ENCODE data around the gene GUCY1A2.

DNA sequence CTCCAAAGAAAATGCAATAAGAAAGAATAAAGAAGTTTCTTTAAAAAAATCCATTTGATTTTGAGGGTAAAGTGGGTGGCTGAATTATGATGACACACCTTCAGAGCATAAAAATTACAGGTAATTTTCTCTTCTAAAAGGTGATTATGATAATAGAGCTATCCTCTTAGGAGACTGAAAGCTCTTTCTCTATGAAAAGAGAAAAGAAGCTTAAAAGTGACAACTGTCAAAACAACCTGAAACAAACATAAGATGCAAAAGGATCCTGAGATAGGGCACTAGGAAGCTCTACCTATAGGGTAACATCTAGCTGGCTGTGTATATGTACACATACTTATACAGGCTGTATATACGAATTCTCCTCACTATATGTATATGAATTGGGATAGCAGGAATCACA is 270.2 kb downstream of the GUCY1A2 start:
- TF ChIP-seq, protein P1, sequence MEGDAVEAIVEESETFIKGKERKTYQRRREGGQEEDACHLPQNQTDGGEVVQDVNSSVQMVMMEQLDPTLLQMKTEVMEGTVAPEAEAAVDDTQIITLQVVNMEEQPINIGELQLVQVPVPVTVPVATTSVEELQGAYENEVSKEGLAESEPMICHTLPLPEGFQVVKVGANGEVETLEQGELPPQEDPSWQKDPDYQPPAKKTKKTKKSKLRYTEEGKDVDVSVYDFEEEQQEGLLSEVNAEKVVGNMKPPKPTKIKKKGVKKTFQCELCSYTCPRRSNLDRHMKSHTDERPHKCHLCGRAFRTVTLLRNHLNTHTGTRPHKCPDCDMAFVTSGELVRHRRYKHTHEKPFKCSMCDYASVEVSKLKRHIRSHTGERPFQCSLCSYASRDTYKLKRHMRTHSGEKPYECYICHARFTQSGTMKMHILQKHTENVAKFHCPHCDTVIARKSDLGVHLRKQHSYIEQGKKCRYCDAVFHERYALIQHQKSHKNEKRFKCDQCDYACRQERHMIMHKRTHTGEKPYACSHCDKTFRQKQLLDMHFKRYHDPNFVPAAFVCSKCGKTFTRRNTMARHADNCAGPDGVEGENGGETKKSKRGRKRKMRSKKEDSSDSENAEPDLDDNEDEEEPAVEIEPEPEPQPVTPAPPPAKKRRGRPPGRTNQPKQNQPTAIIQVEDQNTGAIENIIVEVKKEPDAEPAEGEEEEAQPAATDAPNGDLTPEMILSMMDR (IDR thresholded peaks at IDR 0.05), result no peak
- no peak for TF ChIP-seq POLR2A (IDR thresholded peaks at IDR 0.05)
